Stomach (tissue), 4 donors: ENCODE data around the gene DHRSX.

Experiments used
- POLR2A ChIP-seq, 4 donors: fragments of 450-650 bp; IDR thresholded peaks; one replicate each; pipeline ENCODE4 v1.6.1; 2016; ENCODE audit warnings: antibody characterized with exemption in 4 of 4, control low read depth in 2 of 4, mild to moderate bottlenecking in 1 of 4, moderate library complexity in 1 of 4
- TF ChIP-seq, protein P1 (sequence below), 7 experiments: fragments of 450-650 bp in 4 of 7; fragments of 200-600 bp in 3 of 7; sonication (generic) in 3 of 7; IDR thresholded peaks; one replicate each; pipeline ENCODE4 v1.5.1; 2016 to 2019; ENCODE audit warnings: antibody characterized with exemption in 7 of 7, control low read depth in 2 of 7, mild to moderate bottlenecking in 1 of 7

DNA sequence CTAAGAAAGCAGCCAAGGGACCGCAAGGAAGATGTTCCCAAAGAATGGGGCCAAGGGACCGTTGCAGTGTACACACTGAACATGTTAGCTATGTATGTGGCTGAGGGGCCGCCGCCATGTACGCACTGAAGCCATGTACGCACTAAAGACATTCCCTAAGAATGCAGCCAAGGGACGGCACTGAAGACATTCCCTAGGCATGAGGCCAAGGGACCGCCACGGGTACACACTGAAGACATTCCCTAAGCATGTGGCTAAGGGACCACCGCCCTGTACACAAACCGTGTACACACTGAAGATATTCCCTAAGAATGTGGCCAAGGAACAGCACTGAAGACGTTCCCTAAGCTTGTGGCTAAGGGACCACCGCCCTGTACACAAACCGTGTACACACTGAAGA is 54.0 kb downstream of the DHRSX start:
- TF ChIP-seq, protein P1, sequence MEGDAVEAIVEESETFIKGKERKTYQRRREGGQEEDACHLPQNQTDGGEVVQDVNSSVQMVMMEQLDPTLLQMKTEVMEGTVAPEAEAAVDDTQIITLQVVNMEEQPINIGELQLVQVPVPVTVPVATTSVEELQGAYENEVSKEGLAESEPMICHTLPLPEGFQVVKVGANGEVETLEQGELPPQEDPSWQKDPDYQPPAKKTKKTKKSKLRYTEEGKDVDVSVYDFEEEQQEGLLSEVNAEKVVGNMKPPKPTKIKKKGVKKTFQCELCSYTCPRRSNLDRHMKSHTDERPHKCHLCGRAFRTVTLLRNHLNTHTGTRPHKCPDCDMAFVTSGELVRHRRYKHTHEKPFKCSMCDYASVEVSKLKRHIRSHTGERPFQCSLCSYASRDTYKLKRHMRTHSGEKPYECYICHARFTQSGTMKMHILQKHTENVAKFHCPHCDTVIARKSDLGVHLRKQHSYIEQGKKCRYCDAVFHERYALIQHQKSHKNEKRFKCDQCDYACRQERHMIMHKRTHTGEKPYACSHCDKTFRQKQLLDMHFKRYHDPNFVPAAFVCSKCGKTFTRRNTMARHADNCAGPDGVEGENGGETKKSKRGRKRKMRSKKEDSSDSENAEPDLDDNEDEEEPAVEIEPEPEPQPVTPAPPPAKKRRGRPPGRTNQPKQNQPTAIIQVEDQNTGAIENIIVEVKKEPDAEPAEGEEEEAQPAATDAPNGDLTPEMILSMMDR (IDR thresholded peaks at IDR 0.05): no peak
- no peak for TF ChIP-seq POLR2A (IDR thresholded peaks at IDR 0.05)
